GM18508 (cell line): Measurements from ENCODE around the gene PPP1R37.

Source experiments
- ATAC-seq: cut with Tn5 transposase; IDR thresholded peaks from one replicate; pipeline ENCODE4 v1.9.1; 2021; ENCODE audit warnings: moderate number of reproducible peaks; ENCODE audit not compliant: insufficient read depth, unreplicated experiment

The PPP1R37 gene

GRCh38 chr19:45150180-45150579 is 57.2 kb downstream of the PPP1R37 start:
- ATAC-seq = no peak

GRCh38 chr19:45150751-45151281 is 57.8 kb downstream of the PPP1R37 start:
- ATAC-seq = no peak

- no peak for ATAC-seq
Measured at GRCh38 chr19:45151320-45151719, 58.3 kb downstream of the PPP1R37 start.

GRCh38 chr19:45151821-45152503 is 59.0 kb downstream of the PPP1R37 start:
- ATAC-seq = no peak

- no peak for ATAC-seq
Measured at GRCh38 chr19:45152504-45153338, 59.7 kb downstream of the PPP1R37 start.

GRCh38 chr19:45153339-45154063 is 60.5 kb downstream of the PPP1R37 start:
- no peak for ATAC-seq

GRCh38 chr19:45154064-45154827 is 61.3 kb downstream of the PPP1R37 start:
- ATAC-seq = no peak

- ATAC-seq = no peak
Measured at GRCh38 chr19:45156011-45156630, 63.1 kb downstream of the PPP1R37 start.

GRCh38 chr19:45156751-45157150 is 63.8 kb downstream of the PPP1R37 start:
- no peak for ATAC-seq

GRCh38 chr19:45158503-45159209 is 65.7 kb downstream of the PPP1R37 start:
- no peak for ATAC-seq

GRCh38 chr19:45159210-45159970 is 66.4 kb downstream of the PPP1R37 start:
- ATAC-seq = no peak

GRCh38 chr19:45159971-45160324 is 67.0 kb downstream of the PPP1R37 start:
- no peak for ATAC-seq

GRCh38 chr19:45160870-45161737 is 68.1 kb downstream of the PPP1R37 start, which contains the start of gene NKPD1:
TSS of gene NKPD1 (minus strand) at chr19:45160982. CDS start at chr19:45160150, 832 bp downstream.
- no peak for ATAC-seq

- no peak for ATAC-seq
Measured at GRCh38 chr19:45161738-45162607, 69.0 kb downstream of the PPP1R37 start.

GRCh38 chr19:45162608-45163143 is 69.7 kb downstream of the PPP1R37 start:
- no peak for ATAC-seq

GRCh38 chr19:45163156-45163555 is 70.2 kb downstream of the PPP1R37 start:
- ATAC-seq = no peak
